IMR-90 (cell line): ENCODE measurements around the gene KCNAB1. TPM values are rescaled to one million over a fixed set of nuclear protein-coding genes. Genes with fewer than 3 reads are reported as not detected.
A peak's percentile ranks its signal among the peaks of the same experiment; 100 is the strongest.

ENCODE experiments used
- ATAC-seq: fragments of 200-7000 bp; cut with Tn5 transposase; 2 replicates; pipeline ENCODE4 v1.9.1; 2020; ENCODE audit warnings: low read depth, mild to moderate bottlenecking, moderate library complexity
- BruUV-seq: library from RNA; stranded (reverse); fragments of 400-500 nt; replicated peaks from 2 replicates; lab custom pipeline; 2021; lab: Mats Ljungman, UMichigan
- CTCF ChIA-PET: fragments of 300-600 bp; formaldehyde crosslinking; extraction: SDS; loops from one replicate; lab custom pipeline; 2021; ENCODE audit warnings: antibody characterized with exemption; lab: Yijun Ruan, JAX
- POLR2A ChIA-PET: fragments of 300-600 bp; sonication (Branson Sonifier 250); formaldehyde crosslinking; loops from one replicate; lab custom pipeline; 2022; ENCODE audit warnings: antibody characterized with exemption; ENCODE audit not compliant: unreplicated experiment; lab: Charles Lee
- DNase-seq: peaks from one replicate; pipeline ENCODE4 v3.0.0; 2013
- H2AFZ ChIP-seq: replicated peaks from 2 replicates; pipeline ENCODE3; 2013; ENCODE audit warnings: low read length, mild to moderate bottlenecking; ENCODE audit not compliant: poor library complexity
- H2AK5ac ChIP-seq: 2 replicates; pipeline ENCODE4 v1.6.1; 2013; ENCODE audit warnings: low read depth, low read length, inconsistent platforms
- H2AK9ac ChIP-seq: replicated peaks from 2 replicates; pipeline ENCODE3; 2013; ENCODE audit warnings: mild to moderate bottlenecking, low read depth, low read length, moderate library complexity; ENCODE audit not compliant: poor library complexity
- H2BK120ac ChIP-seq: 2 replicates; pipeline ENCODE4 v1.6.1; 2013; ENCODE audit warnings: low read depth, low read length, inconsistent platforms
- H2BK15ac ChIP-seq: 3 replicates; pipeline ENCODE4 v1.6.1; 2013; ENCODE audit warnings: low read depth, low read length, inconsistent platforms
- H2BK20ac ChIP-seq: 2 replicates; pipeline ENCODE4 v1.6.1; 2013; ENCODE audit warnings: low read depth, mild to moderate bottlenecking, inconsistent platforms, low read length, moderate library complexity
- H2BK5ac ChIP-seq: 2 replicates; pipeline ENCODE4 v1.6.1; 2013; ENCODE audit warnings: mild to moderate bottlenecking, low read depth, low read length, inconsistent platforms; ENCODE audit not compliant: poor library complexity, severe bottlenecking
- H3K14ac ChIP-seq: replicated peaks from 2 replicates; pipeline ENCODE4 v1.6.1; 2013; ENCODE audit warnings: low read depth, low read length, inconsistent platforms
- H3K18ac ChIP-seq: 2 replicates; pipeline ENCODE4 v1.6.1; 2013; ENCODE audit warnings: low read depth, low read length, control low read depth
- H3K23ac ChIP-seq: 2 replicates; pipeline ENCODE4 v1.6.1; 2013; ENCODE audit warnings: low read depth, low read length, inconsistent platforms
- H3K27ac ChIP-seq: 2 replicates; pipeline ENCODE4 v1.5.1; 2013; ENCODE audit warnings: mild to moderate bottlenecking, control low read depth, low read length; ENCODE audit not compliant: insufficient read depth
- H3K27me3 ChIP-seq: 2 replicates; pipeline ENCODE4 v1.6.1; 2013; ENCODE audit warnings: low read length; ENCODE audit not compliant: control insufficient read depth, insufficient read depth
- H3K36me3 ChIP-seq: 2 replicates; pipeline ENCODE4 v1.6.1; 2013; ENCODE audit warnings: low read length, mixed read lengths; ENCODE audit not compliant: control insufficient read depth, insufficient read depth
- H3K4ac ChIP-seq: 2 replicates; pipeline ENCODE4 v1.6.1; 2013; ENCODE audit warnings: low read depth, low read length, inconsistent platforms
- H3K4me1 ChIP-seq: 2 replicates; pipeline ENCODE4 v1.6.1; 2013; ENCODE audit warnings: low read length, mixed read lengths; ENCODE audit not compliant: control insufficient read depth, insufficient read depth
- H3K4me2 ChIP-seq: 2 replicates; pipeline ENCODE4 v1.6.1; 2013; ENCODE audit warnings: low read depth, mild to moderate bottlenecking, control low read depth, low read length, moderate library complexity
- H3K4me3 ChIP-seq: 2 replicates; pipeline ENCODE4 v1.5.1; 2013; ENCODE audit warnings: low read depth, mild to moderate bottlenecking, control low read depth, low read length, moderate library complexity; ENCODE audit not compliant: insufficient read depth
- H3K56ac ChIP-seq: 2 replicates; pipeline ENCODE4 v1.6.1; 2013; ENCODE audit warnings: low read length, inconsistent platforms; ENCODE audit not compliant: insufficient read depth; ENCODE audit errors: extremely low read depth
- H3K79me1 ChIP-seq, 2 experiments: 2 replicates each; pipeline ENCODE4 v1.6.1; 2013; ENCODE audit warnings: low read length in 2 of 2, inconsistent platforms in 1 of 2, low read depth in 1 of 2
- H3K9ac ChIP-seq: 2 replicates; pipeline ENCODE4 v1.6.1; 2013; ENCODE audit warnings: low read depth, low read length, control low read depth
- H3K9me1 ChIP-seq: 2 replicates; pipeline ENCODE4 v1.6.1; 2013; ENCODE audit warnings: low read length, inconsistent platforms; ENCODE audit not compliant: insufficient read depth
- H3K9me3 ChIP-seq: 2 replicates; pipeline ENCODE4 v1.6.1; 2013; ENCODE audit warnings: low read length; ENCODE audit not compliant: control insufficient read depth, insufficient read depth
- H4K20me1 ChIP-seq: 2 replicates; pipeline ENCODE4 v1.6.1; 2013; ENCODE audit warnings: low read length, inconsistent platforms; ENCODE audit not compliant: insufficient read depth
- H4K5ac ChIP-seq: 2 replicates; pipeline ENCODE4 v1.6.1; 2013; ENCODE audit warnings: mild to moderate bottlenecking, low read depth, low read length, control low read depth
- H4K8ac ChIP-seq, 2 experiments: 2 replicates each; pipeline ENCODE4 v1.6.1; 2013; ENCODE audit warnings: low read depth in 2 of 2, low read length in 2 of 2, control low read depth in 1 of 2, inconsistent platforms in 1 of 2
- H4K91ac ChIP-seq: 2 replicates; pipeline ENCODE4 v1.6.1; 2013; ENCODE audit warnings: low read depth, low read length, inconsistent platforms; ENCODE audit not compliant: insufficient read depth
- BHLHE40 ChIP-seq: fragments of 150-350 bp; IDR thresholded peaks from 2 replicates; pipeline ENCODE4 v1.6.1; 2016; ENCODE audit warnings: mild to moderate bottlenecking, low read depth, low read length
- CEBPB ChIP-seq: IDR thresholded peaks from 2 replicates; pipeline ENCODE4 v1.6.1; 2012; ENCODE audit warnings: low read depth, low read length, improper control_type of control experiment
- CTCF ChIP-seq: conservative IDR thresholded peaks from 2 replicates; pipeline ENCODE4 v1.5.1; 2012; ENCODE audit warnings: mild to moderate bottlenecking, low read depth, low read length, improper control_type of control experiment
- ELK1 ChIP-seq: fragments of 150-350 bp; IDR thresholded peaks from 2 replicates; pipeline ENCODE4 v1.6.1; 2016; ENCODE audit warnings: low read depth, mild to moderate bottlenecking, low read length, moderate library complexity, borderline replicate concordance
- MAFK ChIP-seq: IDR thresholded peaks from 2 replicates; pipeline ENCODE4 v1.6.1; 2012; ENCODE audit warnings: low read depth, low read length, improper control_type of control experiment
- MXI1 ChIP-seq: IDR thresholded peaks from 2 replicates; pipeline ENCODE4 v1.6.1; 2012; ENCODE audit warnings: low read depth, mild to moderate bottlenecking, low read length, moderate library complexity, borderline replicate concordance
- POLR2A ChIP-seq: IDR thresholded peaks from 2 replicates; pipeline ENCODE4 v1.6.1; 2012; ENCODE audit warnings: mild to moderate bottlenecking, low read depth, low read length
- RAD21 ChIP-seq: IDR thresholded peaks from 2 replicates; pipeline ENCODE4 v1.6.1; 2012; ENCODE audit warnings: low read length, improper control_type of control experiment
- RCOR1 ChIP-seq: IDR thresholded peaks from 2 replicates; pipeline ENCODE4 v1.6.1; 2012; ENCODE audit warnings: mild to moderate bottlenecking, low read length, improper control_type of control experiment; ENCODE audit not compliant: insufficient replicate concordance
- RFX5 ChIP-seq: IDR thresholded peaks from 2 replicates; pipeline ENCODE4 v1.8.0; 2012; ENCODE audit warnings: low read depth, mild to moderate bottlenecking, low read length, moderate library complexity
- SMC3 ChIP-seq: fragments of 150-350 bp; IDR thresholded peaks from 2 replicates; pipeline ENCODE4 v1.6.1; 2016; ENCODE audit warnings: low read depth, mild to moderate bottlenecking, antibody characterized with exemption, low read length, moderate library complexity
- USF2 ChIP-seq: fragments of 150-350 bp; IDR thresholded peaks from 2 replicates; pipeline ENCODE4 v1.6.1; 2017; ENCODE audit warnings: mild to moderate bottlenecking, antibody characterized with exemption, low read length, low read depth
- WGBS, 2 experiments: methylation state at CpG; one replicate each; pipeline versions ENCODE4 v1.1.5 to v1.1.7; 2013; ENCODE audit warnings: missing lambda C conversion rate in 2 of 2; ENCODE audit not compliant: insufficient read length in 1 of 2; ENCODE audit errors: extremely low coverage in 2 of 2; 5-methylcytosine and 5-hydroxymethylcytosine counted together
- dilution Hi-C: fragments of 300-500 bp; cut with HindIII; formaldehyde crosslinking; loops from one replicate; pipeline ENCODE4 v1.14.3; 2018; ENCODE audit warnings: low sequenced_read_pairs; ENCODE audit not compliant: unreplicated experiment
- in situ Hi-C: fragments of 300-500 bp; cut with MboI; formaldehyde crosslinking; loops from 3 replicates; pipeline ENCODE4 v1.14.3; 2019; ENCODE audit warnings: low sequenced_read_pairs, inconsistent platforms, mixed read lengths
- intact Hi-C: fragments of 100-400 bp; cut with micrococcal nuclease; formaldehyde crosslinking; loops from 2 replicates; pipeline ENCODE4 v1.10.0; 2022
- polyA plus RNA-seq, 3 experiments: library from polyadenylated mRNA; depleted of rRNA; stranded (reverse); fragments of >200 nt; gene quantifications; 2 replicates each; pipeline ENCODE4 v1.2.3, GENCODE V29; 2012; ENCODE audit warnings: low replicate concordance in 1 of 3
- total RNA-seq: library from RNA; depleted of rRNA; stranded (reverse); fragments of >200 nt; gene quantifications from 2 replicates; pipeline ENCODE4 v1.2.3, GENCODE V29; 2012

Gene KCNAB1
- total and polyA plus RNA-seq, 2 of the 4 experiments (the other 2 are of a cell fraction): under 0.01 to 0.07 TPM

GRCh38 chr3:156425651-156426050, 305.3 kb downstream of the KCNAB1 start:
- no peaks in the 10 kb centered on the region for H3K36me3 ChIP-seq
- no peaks in the 10 kb centered on the region for H3K9me3 ChIP-seq
- ATAC-seq: no peak
- no peak overlapping the region for H3K4me3 ChIP-seq
- H2AK5ac ChIP-seq: no peak overlapping the region
- H3K79me1 ChIP-seq: no peaks in the 10 kb centered on the region
- intact Hi-C loops: no loop called here
- H2AFZ ChIP-seq: peak overlapping the region; percentile 44
- 57% methylated on average over 5 of the region's 6 CpGs; no CpG with 5 or more reads in 1 of the 2 experiments for WGBS, 2 experiments
- H4K5ac ChIP-seq: no peak overlapping the region
- no peak overlapping the region for H2BK120ac ChIP-seq
- no peak overlapping the region for H3K14ac ChIP-seq
- H3K27me3 ChIP-seq: peaks cover 9% of the 10 kb centered on the region
- H3K4me2 ChIP-seq: no peak overlapping the region
- no peak for DNase-seq
- CTCF ChIA-PET: interaction anchor here (0.6 kb wide), 1 partner anchor 42 kb away, joined by 4 read pairs; no protein-coding TSS in a partner anchor
- BruUV-seq: no TSS peak
- no peak overlapping the region for H4K8ac ChIP-seq
- H4K20me1 ChIP-seq: no peaks in the 10 kb centered on the region
- no peak overlapping the region for H3K56ac ChIP-seq
- no peak overlapping the region for H4K91ac ChIP-seq
- no peaks in the 10 kb centered on the region for H3K9me1 ChIP-seq
- H2BK20ac ChIP-seq: no peak overlapping the region
- H2AK9ac ChIP-seq: no peak overlapping the region
- H3K4ac ChIP-seq: no peak overlapping the region
- in situ Hi-C loops: no loop called here
- no peak overlapping the region for H3K23ac ChIP-seq
- no peak overlapping the region for H3K27ac ChIP-seq
- no peak overlapping the region for H2BK5ac ChIP-seq
- no peak overlapping the region for H3K18ac ChIP-seq
- H2BK15ac ChIP-seq: no peak overlapping the region
- no peaks in the 10 kb centered on the region for H3K4me1 ChIP-seq
- dilution Hi-C loops: no loop called here
- H3K9ac ChIP-seq: no peak overlapping the region
- TF ChIP-seq MXI1 (no peak), BHLHE40 (no peak), RCOR1 (no peak), RAD21 (no peak), RFX5 (no peak), POLR2A (no peak), ELK1 (no peak), CTCF (no peak), MAFK (no peak), USF2 (no peak), SMC3 (no peak), CEBPB (no peak)
- POLR2A ChIA-PET: no interaction called here
